HuH-7 (cell line): Measurements from ENCODE around the gene SRP68.
A peak's percentile ranks its signal among the peaks of the same experiment; 100 is the strongest.

ENCODE experiments used
- DNase-seq: peaks from one replicate; pipeline ENCODE4 v3.0.0; 2011; ENCODE audit warnings: low spot score

Gene SRP68

GRCh38 chr17:76018340-76018680 is 54.0 kb downstream of the SRP68 start:
- DNase-seq, result no peak

GRCh38 chr17:76017481-76018339 is 54.6 kb downstream of the SRP68 start:
- DNase-seq, result no peak

DNA sequence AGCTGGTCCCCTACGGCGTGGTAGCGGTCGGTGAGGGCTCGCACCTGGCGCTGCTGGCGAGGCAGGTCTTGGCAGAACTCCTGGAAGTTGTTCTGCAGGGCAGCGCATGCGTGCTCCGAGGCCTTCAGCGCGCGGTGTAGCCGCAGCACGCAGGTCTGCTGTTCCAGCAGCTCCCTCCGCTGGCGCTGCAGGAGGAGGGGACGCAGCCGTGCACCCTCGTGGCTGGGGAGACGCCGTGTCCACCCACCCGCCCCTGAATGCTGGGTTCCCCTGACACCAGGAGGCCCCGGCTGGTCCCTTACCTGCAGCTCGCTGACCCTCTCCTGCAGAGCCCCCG is 57.4 kb downstream of the SRP68 start:
- no peak for DNase-seq

DNA sequence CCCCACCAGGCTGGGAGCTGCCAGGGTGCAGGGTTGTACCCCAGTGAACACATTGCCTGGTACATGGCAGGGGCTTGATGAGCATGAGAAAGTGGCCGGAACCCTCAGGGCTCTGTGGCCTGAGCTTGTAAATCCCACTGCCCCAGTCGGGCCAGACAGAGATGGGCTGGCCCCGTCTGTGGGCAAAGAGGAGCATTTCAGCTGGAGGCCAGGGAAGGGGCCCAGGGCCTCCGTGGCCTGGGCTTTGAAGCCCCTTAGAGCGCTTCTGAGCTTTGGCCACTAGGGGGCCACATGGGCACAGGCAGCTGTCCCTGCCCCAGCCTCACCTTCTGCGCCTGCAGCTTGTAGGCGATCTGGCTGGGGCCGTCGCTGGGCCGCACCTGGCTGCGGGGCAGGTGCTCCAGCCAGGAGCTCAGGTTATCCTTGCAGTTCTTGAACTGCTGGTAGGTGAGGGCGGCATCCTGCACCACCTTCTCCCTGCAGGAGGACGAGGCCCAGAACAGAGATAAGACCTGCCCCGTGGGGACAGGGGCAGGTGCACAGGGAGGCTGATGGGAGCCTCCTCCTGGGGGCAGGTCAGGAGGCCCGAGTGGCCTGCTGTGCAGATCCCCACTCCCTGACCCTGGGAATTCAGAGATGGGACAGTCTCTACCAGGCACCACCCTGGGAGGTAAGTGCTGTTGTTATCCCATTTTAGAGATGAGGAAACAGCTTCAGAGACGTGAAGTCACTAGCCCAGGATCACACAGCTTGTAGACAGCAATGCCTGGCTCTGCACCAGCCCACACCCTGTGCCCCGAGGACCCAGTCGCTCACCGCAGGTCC is 58.0 kb downstream of the SRP68 start:
- DNase-seq, result peak; percentile 98

DNA sequence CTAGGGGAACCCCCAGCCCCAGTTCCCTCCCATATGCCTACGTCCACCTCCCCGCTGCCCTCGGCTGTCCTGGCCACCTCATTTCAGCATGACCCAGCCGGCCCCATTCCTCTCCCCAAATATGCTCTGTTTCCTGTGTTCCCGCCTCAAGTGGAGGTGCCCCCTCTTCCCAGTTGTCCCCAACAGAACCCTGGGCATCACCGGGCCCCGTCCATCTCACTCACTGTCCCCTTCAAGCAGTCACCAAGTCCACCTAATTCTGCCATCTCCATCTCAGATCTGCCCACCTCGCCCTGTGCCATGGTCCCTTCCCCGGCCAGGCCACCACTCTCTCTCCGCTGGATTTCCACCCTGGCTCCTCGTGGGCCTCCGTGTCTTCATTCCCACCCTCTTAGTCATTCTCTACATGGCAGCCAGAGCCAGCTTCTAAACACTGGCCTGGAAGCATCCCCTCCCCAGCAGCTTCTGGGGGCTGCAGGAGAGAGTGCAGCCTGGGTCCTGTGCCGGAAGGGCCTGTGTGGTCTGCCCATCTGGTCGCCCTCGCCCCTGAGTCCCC is 58.9 kb downstream of the SRP68 start:
- DNase-seq, result no peak

- no peak for DNase-seq
Measured at GRCh38 chr17:76011951-76012350, 60.4 kb downstream of the SRP68 start.

DNA sequence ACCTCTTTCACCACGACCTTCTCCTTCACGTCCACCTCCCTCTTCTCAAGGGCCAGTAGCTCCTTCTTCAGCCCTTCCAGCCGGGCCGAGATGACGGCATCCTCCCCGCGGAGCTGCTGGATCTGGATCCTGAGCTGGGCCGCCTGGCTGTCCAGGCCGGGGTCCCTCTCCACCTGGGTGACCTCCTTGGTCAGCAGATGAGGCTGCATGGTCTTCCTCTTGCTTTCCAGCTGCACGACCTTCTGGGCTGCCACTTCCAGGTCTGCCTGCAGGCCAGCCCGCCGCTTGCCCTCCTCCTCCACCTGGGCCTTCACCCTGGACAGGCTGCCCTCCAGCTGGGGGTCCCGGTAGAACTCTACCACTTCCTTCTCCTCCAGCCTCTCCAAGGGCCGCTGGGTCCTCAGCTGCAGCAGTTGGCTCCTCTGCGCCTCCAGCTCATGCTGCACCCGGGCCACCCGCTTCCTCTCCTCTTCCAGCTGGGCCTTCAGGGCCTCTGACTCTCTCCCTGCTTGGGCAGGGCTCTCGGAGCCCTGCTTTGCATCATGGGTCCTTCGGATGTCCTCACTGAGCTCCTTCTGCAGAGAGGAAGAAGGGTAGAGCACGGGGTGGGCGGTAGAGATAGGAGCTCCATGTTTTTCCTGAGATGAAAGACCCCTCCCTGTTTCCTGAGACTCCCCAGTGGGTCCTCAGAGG is 62.2 kb downstream of the SRP68 start:
- DNase-seq, result no peak

- DNase-seq, result no peak
Measured at GRCh38 chr17:76009447-76009846, 62.9 kb downstream of the SRP68 start.

DNA sequence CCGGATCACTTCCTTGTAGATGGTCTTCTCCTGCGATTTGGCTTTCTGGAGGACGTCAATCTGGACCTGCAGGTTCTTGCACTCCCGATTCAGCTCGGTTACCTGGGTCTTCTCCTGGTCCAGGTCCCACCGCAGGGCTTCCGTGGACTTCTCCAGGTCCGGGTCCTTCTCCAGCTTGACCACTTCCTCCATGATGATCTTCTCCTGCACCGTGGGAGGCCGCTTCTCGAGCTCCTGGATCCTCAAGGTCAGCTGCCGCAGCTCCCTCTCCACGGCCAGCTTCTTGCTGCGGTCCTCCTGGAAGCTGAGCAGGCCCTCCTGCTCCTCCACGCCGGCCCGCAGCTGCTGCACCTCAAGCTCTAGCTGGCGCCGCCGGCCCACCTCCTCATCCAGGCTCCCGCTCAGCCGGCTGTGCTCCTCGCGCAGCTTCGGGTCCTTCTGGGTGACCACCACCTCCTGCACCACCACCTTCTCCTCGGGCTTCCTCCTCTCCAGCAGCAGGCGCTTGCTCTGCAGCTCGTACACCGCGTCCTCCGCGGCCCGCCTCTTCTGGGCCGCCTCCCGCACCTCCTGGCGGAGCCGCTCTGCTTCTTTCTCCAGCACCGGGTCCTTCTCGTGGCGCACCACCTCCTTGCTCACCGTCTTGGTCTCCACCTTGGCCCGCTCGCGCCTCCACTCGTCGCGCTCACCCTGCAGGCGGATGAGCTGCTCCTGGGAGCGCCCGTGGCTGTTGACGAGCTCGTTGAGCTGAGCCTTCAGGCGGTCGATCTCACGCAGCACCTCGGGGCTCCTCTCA is 63.5 kb downstream of the SRP68 start:
- DNase-seq, result no peak

- DNase-seq, result no peak
Measured at GRCh38 chr17:76008208-76008607, 64.1 kb downstream of the SRP68 start.

DNA sequence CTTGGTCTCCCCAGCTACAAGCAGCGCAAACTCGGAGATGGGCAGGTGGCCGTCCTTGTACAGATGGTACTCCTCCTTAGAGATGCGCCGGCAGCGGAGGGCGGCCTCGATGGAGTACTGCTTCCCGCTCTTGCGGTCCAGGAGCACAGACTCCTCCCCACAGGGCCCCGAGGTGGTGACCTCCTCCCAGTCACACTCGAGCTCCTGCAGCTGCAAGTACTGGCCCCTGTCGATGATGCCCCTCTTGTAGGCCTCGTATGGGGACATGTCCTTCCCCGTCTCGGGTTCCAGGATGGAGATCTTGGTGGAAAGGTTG is 64.5 kb downstream of the SRP68 start:
- no peak for DNase-seq

- no peak for DNase-seq
Measured at GRCh38 chr17:76007131-76007849, 65.0 kb downstream of the SRP68 start.

DNA sequence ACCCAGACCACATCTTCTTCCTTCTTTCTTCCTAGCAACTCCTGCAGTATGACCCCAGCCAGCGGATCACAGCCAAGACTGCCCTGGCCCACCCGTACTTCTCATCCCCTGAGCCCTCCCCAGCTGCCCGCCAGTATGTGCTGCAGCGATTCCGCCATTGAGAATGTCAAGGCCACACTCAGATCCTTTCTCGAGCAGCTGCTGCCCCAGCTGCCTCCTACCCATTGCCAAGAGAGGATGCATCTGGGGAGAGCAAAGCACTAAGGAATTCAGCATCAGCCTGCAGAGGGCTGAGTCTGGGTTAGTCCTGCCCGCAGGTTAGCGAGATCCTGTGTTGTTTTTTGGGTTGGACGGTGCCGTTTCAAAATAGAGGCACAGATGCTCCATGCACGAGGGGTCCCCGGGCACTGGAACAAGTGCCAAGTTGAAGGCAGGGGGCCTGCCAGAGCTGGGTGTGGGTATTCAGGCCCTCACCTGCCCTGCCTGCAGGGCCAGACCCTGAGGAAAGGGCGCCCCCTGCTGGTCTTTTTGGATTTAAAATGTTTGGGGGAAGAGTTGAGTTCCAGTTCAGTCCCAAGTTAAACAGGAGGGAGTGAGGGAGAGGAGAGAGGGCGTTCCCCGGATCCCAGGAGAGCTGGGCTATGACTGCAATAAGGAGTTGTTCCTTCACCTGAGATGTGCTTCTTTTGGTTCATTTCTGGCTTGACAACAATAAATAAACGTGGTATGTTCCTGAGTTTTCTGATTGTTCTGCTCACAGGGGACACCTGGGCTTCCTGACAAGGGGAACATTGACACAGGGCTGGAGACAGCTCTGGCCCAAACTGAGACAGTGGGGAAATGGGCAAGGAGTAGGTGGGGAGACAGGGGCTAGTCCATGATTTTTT is 66.8 kb downstream of the SRP68 start:
- DNase-seq, result peak; percentile 95

DNA sequence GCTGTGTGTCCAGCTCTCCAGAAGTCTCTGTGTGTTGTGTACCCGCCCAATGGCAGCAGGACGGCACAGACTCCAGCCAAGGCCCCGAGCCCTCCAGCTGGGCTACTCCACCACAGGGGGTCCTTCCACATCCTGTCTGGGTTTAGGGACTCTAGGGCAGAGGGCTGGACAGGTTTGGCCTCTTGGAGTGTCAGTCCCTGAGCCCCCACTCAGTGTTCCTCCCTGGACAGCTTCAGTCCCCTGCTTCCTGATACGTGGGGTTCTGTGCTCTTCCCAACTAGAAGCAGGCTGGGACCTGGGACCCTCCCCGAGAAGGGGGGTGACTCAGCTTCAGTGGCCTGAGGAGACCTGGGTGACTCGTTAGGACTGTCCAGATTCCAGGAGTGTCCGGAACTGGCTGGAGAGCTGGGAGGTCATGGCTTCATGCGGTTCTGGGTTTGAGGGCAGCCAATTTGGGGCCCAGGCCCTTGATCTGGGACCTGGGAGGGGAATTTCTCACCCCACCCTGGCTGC is 67.5 kb downstream of the SRP68 start:
- no peak for DNase-seq

- no peak for DNase-seq
Measured at GRCh38 chr17:76003915-76004314, 68.4 kb downstream of the SRP68 start.

- no peak for DNase-seq
Measured at GRCh38 chr17:76002100-76002499, 70.2 kb downstream of the SRP68 start.

DNA sequence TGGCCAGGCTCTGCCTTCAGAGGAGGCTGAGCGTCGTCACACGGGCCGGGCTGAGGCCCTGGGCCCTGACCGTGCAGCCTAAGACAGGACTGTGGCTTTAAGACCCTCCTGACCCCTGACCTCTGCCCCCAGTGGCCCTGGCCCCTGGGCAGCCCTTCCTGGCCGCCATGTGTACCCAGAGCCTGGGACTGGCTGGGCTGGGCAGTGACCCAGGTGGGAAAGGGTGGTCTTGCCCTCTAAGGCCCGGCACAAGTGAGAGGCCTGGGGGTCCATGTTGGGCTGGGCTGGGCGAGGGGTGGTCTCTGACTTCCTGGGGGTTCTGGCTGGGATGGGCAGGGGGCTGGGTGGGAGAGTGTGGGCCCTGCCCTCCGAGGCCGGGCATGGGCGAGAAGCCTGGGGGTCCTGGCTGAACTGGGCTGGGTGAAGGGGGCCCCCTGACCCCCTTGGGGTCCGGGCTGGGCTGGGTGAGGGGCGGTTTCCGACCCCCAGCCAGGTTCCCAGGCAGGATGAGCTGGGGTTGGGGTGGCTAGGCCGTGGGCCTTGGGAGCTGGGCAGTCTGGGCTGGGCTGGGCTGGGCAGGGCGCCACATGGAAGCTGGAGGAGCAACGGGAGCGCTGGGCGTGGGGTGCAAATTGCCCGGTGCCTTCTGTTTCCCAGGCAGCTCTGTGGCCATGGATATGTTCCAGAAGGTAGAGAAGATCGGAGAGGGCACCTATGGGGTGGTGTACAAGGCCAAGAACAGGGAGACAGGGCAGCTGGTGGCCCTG is 71.4 kb downstream of the SRP68 start, which contains the start of gene CDK3:
TSS of gene CDK3 (plus strand) at position 101 of the 767 bp plus-strand sequence. CDS start at position 672, 571 bp downstream.
- DNase-seq, result no peak

DNA sequence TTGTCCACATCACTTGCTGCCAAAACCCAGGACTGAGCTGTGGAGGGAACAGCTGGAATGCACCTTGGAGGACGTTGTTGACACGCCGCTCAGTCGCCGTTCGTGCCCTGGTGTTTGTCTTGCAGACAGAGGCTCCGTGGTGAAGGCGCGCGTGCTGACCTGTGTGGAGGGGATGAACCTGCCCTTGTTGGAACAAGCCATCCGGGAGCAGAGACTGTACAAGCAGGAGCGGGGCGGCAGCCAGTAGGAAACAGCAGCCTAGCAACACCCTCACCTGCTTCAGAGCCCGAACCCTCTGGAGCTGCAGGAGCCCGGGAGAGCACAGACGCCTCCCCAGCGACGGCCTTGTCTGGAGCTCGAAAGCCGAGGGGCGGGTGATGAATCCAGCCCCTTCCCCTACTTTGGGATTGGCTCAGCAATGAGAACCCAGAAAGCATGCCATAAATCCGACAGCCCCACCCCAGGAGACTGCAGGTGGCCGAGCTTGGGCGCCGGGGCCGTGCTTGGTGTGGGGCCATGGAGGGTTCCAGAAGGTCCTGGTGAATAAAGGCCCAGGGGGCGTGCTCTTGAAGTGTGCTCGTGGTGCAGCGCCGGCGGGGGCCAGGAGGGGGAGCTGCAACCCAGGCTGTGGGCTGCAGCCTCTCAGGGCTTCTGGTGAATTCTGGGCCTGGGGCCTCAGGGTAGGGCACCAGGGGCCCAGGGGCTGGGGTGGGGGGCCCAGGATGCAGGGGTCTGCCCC is 72.1 kb downstream of the SRP68 start:
- peak; percentile 95 for DNase-seq
